ENCODE data around the gene CD27.
"Not testable (repeated sequence)": the region's sequence is repeated elsewhere in the genome, so short reads cannot be mapped to it uniquely, and the experiment has no call there.

The CD27 gene

GRCh38 chr12:6461401-6462233 is 16.9 kb downstream of the CD27 start:
- DNase-seq, result no peak

GRCh38 chr12:6462234-6462995 is 17.7 kb downstream of the CD27 start:
- DNase-seq, result no peak

GRCh38 chr12:6463216-6463615 is 18.5 kb downstream of the CD27 start:
- no peak for DNase-seq

GRCh38 chr12:6463858-6464257 is 19.1 kb downstream of the CD27 start:
- no peak for DNase-seq

- no peak for DNase-seq
Observed at GRCh38 chr12:6464531-6464930, 19.8 kb downstream of the CD27 start.

DNA sequence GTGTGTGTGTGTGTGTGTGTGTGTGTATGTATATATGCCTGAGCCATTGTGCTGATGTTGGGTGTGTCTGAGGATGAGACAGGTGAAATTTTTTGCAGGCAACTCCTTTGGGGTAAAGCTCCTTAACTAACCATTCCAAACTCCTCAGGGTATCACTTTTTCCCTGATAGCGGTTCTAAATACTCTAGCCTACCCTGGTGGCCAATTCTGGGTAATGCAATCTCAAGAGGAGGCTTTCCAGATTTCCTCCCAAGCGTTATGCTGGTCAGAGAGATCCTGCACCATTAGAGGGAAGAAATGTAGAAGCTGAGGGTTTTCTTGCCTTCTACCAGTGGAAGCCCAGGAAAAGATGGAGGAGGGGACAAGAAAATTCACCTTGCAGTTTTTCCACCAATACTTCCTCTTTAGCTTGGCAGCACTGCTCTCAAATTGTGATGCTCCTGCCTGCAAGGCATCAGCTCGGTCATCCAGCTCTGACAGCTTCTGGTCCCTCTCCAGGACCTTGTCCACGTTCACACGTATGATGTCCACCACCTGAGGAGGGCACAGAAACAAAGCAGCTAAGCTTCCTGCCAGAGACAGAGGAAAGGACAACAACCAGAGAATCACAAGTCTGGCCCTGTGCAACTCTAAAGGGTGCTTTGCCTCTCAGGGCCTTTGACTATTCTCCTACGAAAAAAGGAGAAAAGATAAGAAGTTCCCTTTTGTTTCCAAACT is 20.9 kb downstream of the CD27 start:
- no peak for DNase-seq

DNA sequence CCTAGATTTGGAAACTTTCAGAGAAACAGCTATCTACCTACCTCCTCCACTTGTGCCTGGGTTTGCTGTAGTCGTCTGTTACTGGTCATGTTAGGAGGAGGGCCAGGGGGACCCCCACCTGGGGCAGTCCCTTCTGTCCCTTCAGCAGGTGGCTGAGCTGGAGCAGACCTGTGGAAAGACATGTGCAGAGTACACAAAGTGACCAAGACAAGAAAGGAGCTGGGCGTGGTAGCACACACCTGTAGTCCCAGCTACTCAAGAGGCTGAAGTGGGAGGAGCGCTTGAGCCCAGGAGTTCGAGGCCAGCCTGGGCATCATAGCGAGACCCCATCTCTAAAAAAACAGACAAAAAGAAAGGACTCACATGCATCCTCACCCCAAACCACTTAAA is 21.4 kb downstream of the CD27 start:
- DNase-seq, result no peak

GRCh38 chr12:6466751-6467150 is 22.0 kb downstream of the CD27 start:
- DNase-seq, result not testable (repeated sequence)

GRCh38 chr12:6467571-6468282 is 23.0 kb downstream of the CD27 start:
- not testable (repeated sequence) for DNase-seq

DNA sequence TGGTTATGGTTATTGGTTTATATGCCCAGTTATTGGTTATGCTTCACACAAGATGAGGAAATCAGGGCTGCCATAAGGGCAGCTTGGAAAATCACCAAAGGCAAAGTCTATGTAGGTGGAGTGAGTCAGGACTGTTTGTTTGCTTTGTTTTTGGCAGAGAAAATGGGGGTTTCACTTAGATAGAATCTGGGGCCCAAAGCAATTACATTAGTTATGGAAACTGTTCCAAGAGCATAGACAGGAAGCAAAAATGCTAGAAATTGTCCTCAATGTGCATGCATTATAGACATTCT is 23.5 kb downstream of the CD27 start:
- no peak for DNase-seq

- DNase-seq, result no peak
Observed at GRCh38 chr12:6469092-6469491, 24.3 kb downstream of the CD27 start.

GRCh38 chr12:6469609-6470374 is 25.0 kb downstream of the CD27 start:
- no peak for DNase-seq

DNA sequence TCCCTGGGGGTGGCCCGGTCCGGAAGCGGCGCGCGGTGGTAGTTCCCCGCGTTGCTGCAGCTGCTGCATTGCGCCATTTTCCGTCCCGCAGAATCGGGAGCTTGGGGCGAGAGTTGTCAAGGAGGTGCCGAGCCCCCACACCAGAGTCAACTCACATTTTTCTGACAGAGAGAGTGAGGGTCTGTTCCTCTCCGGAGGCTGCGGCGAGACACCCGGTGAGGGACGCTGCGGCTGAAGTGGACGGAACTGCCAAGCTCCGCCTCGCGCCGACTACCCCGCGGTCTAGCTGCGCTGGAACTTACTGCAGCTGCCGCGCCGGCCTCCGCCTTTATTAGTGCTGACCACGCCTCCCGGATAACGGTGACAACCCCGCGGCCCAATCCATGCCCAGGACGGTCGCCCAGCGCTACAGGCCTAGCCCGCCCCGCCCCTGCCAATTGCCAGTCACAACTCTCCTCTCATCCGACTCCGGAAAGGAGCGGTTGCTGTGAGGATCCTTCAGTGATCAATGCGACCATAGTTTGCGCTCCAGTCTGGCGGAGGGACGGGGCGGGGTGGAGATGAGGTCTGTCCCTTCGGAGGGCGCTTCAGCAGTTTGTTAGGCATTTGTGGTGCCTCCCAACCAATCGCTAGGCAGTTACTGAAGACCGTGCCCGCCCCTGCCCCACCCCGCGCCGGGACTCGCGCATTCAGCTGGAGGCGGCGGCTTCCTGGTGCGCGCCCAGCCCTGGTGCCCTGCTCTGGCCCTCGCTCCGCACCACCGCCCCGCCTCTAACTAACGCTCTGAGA is 25.8 kb downstream of the CD27 start, which contains the start of gene VAMP1:
TSS of gene VAMP1 (minus strand) at position 303 of the 789 bp plus-strand sequence. CDS start at position 157, 146 bp downstream.
- peak; percentile 93 for DNase-seq

GRCh38 chr12:6471989-6472360 is 27.2 kb downstream of the CD27 start:
- DNase-seq, result no peak

- DNase-seq, result no peak
Observed at GRCh38 chr12:6472491-6472890, 27.7 kb downstream of the CD27 start.

DNA sequence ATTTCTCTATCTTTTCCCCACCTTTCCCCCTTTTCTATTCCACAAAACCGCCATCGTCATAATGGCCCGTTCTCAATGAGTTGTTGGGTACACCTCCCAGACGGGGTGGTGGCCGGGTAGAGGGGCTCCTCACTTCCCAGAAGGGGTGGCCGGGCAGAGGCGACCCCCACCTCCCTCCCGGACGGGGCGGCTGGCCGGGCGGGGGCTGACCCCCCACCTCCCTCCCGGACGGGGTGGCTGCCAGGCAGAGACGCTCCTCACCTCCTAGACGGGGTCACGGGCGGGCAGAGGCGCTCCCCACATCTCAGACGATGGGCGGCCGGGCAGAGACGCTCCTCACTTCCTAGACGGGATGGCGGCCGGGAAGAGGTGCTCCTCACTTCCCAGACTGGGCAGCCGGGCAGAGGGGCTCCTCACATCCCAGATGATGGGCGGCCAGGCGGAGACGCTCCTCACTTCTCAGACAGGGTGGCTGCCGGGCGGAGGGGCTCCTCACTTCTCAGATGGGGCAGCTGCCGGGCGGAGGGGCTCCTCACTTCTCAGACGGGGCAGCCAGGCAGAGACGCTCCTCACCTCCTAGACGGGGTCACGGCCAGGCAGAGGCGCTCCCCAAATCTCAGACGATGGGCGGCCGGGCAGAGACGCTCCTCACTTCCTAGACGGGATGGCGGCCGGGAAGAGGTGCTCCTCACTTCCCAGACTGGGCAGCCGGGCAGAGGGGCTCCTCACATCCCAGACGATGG is 30.6 kb downstream of the CD27 start:
- DNase-seq, result not testable (repeated sequence)

DNA sequence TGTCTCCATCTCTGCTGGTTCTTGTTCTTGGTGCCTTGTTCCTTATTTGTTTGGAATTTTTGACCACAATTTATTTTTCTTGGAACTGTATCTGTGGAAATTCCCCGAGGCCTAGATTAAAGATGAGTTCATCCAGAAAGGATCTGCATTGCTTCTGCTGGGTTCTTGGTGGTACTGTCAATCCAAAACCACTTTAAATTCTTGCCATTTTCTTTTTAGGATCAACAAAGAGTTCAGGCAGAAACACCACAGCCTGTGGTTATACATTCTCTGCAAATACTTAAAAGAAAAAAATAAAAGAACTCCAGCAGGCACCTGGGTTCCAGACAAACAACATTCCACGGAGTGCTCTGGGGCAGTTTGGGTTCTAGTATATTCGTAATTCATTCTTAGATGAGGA is 31.7 kb downstream of the CD27 start:
- DNase-seq, result no peak

DNA sequence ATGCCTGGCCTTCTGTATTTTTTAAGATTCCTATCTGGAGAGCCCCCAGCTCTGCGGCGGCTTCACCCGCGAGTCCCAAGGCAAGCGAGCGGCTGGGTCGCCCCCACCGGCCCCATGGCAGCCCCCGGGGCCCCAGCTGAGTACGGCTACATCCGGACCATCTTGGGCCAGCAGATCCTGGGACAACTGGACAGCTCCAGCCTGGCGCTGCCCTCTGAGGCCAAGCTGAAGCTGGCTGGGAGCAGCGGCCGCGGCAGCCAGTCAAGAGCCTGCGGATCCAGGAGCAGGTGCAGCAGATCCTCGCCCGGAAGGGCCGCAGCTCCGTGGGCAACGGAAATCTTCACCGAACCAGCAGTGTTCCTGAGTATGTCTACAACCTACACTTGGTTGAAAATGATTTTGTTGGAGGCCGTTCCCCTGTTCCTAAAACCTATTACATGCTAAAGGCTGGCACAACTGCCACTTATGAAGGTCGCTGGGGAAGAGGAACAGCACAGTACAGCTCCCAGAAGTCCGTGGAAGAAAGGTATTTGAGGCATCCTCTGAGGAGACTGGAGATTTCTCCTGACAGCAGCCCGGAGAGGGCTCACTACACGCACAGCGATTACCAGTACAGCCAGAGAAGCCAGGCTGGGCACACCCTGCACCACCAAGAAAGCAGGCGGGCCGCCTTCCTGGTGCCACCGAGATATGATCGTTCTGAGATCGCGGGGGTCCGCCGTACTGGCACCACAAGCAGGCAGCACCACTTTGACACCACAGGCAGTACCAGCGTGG is 33.0 kb downstream of the CD27 start:
- not testable (repeated sequence) for DNase-seq

DNA sequence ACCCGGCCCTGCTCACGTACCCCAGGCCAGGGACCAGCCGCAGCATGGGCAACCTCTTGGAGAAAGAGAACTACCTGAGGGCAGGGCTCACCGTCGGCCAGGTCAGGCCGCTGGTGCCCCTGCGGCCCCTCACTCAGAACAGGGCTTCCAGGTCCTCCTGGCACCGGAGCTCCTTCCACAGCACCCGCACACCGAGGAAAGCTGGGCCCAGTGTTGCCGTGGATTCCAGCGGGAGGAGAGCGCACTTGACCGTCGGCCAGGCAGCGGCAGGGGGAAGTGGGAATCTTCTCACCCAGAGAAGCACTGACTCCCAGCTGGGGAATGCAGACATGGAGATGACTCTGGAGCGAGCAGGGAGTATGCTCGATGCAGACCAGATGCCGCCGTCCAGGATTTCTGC is 33.7 kb downstream of the CD27 start:
- no peak for DNase-seq

DNA sequence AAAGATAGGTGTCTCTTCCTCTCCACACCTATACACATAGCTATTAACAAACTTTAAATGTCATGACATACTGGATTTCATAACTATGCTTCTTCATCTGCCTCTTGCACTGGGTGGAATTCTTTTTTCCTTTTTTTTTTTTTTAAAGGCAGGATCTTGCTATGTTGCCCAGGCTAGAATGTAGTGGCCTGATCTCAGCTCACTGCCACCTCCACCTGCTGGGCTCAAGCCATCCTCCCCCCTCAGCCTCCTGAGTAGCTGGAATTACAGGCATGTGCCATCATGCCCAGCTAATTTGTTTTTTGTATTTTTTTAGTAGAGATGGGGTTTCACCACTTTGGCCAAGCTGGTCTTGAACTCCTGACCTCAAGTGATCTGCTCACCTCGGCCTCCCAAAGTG is 43.5 kb downstream of the CD27 start:
- no peak for DNase-seq

All from GOT3 (cell line).